HEK293T (cell line): ENCODE data around the gene NIM1K.

Experiments
- CTCF ChIA-PET: fragments of 350-600 bp; formaldehyde crosslinking; extraction: SDS; loops from one replicate; lab custom pipeline; 2021; ENCODE audit warnings: antibody characterized with exemption, inconsistent platforms; lab: Yijun Ruan, JAX
- POLR2A ChIA-PET: fragments of 350-600 bp; formaldehyde crosslinking; extraction: SDS; loops from one replicate; lab custom pipeline; 2020; ENCODE audit warnings: antibody characterized with exemption, inconsistent platforms; lab: Yijun Ruan, JAX
- DNase-seq: peaks from one replicate; pipeline ENCODE4 v3.0.0; 2012; ENCODE audit warnings: mixed read lengths; ENCODE audit errors: extremely low spot score
- ARNT ChIP-seq: fragments of 450-650 bp; IDR thresholded peaks from 2 replicates; pipeline ENCODE4 v1.6.1; 2017; ENCODE audit warnings: mild to moderate bottlenecking
- BHLHE40 ChIP-seq: fragments of 450-650 bp; IDR thresholded peaks from 2 replicates; pipeline ENCODE4 v1.6.1; 2016; ENCODE audit warnings: mild to moderate bottlenecking, moderate library complexity, borderline replicate concordance
- CTBP1 ChIP-seq: fragments of 450-650 bp; IDR thresholded peaks from 2 replicates; pipeline ENCODE4 v1.6.1; 2016; ENCODE audit warnings: borderline replicate concordance
- ELF4 ChIP-seq: fragments of 450-650 bp; IDR thresholded peaks from 2 replicates; pipeline ENCODE4 v1.6.1; 2017; ENCODE audit warnings: antibody characterized with exemption
- FOXA1 ChIP-seq: fragments of 450-650 bp; IDR thresholded peaks from 2 replicates; pipeline ENCODE4 v1.6.1; 2016; ENCODE audit warnings: mild to moderate bottlenecking
- FOXK2 ChIP-seq: fragments of 450-650 bp; IDR thresholded peaks from 2 replicates; pipeline ENCODE4 v1.6.1; 2016; ENCODE audit warnings: mild to moderate bottlenecking
- FOXM1 ChIP-seq: fragments of 450-650 bp; IDR thresholded peaks from 2 replicates; pipeline ENCODE4 v1.6.1; 2017; ENCODE audit warnings: mild to moderate bottlenecking, borderline replicate concordance
- HDGF ChIP-seq: fragments of 450-650 bp; IDR thresholded peaks from 2 replicates; pipeline ENCODE4 v1.6.1; 2017; ENCODE audit warnings: antibody characterized with exemption, borderline replicate concordance
- L3MBTL2 ChIP-seq: fragments of 450-650 bp; conservative IDR thresholded peaks from 2 replicates; pipeline ENCODE4 v1.6.1; 2016; ENCODE audit warnings: mild to moderate bottlenecking
- LEF1 ChIP-seq: fragments of 450-650 bp; IDR thresholded peaks from 2 replicates; pipeline ENCODE4 v1.6.1; 2017; ENCODE audit warnings: mild to moderate bottlenecking, borderline replicate concordance
- NFRKB ChIP-seq: fragments of 450-650 bp; IDR thresholded peaks from 2 replicates; pipeline ENCODE4 v1.6.1; 2016; ENCODE audit warnings: mild to moderate bottlenecking, moderate library complexity
- SP1 ChIP-seq: fragments of 450-650 bp; IDR thresholded peaks from 2 replicates; pipeline ENCODE4 v1.6.1; 2017
- SUZ12 ChIP-seq: fragments of 450-650 bp; IDR thresholded peaks from 2 replicates; pipeline ENCODE4 v1.6.1; 2016; ENCODE audit warnings: mild to moderate bottlenecking
- TARDBP ChIP-seq: fragments of 450-650 bp; IDR thresholded peaks from 2 replicates; pipeline ENCODE4 v1.6.1; 2016
- ZNF384 ChIP-seq: fragments of 450-650 bp; IDR thresholded peaks from 2 replicates; pipeline ENCODE4 v1.6.1; 2016
- TF ChIP-seq, protein P1 (sequence below): fragments of 450-650 bp; IDR thresholded peaks from 2 replicates; pipeline ENCODE4 v1.6.1; 2016

Gene NIM1K

GRCh38 chr5:43207601-43208000 is 15.6 kb downstream of the NIM1K start:
- ChIA-PET POLR2A (interaction anchor here (1.0 kb wide), 1 partner anchor 106 kb away, joined by 3 read pairs; the partner anchor contains the start of gene HMGCS1), CTCF (interaction anchor here (0.6 kb wide), 2 partner anchors 80 to 316 kb away, joined by 3 to 9 read pairs; no protein-coding TSS in a partner anchor)
- no peak for TF ChIP-seq TARDBP
- no peak for TF ChIP-seq FOXA1
- no peak for TF ChIP-seq ZNF384
- TF ChIP-seq HDGF, result no peak
- no peak for TF ChIP-seq NFRKB
- no peak for TF ChIP-seq CTBP1
- no peak for TF ChIP-seq FOXK2
- no peak for TF ChIP-seq ARNT
- TF ChIP-seq SUZ12, result no peak
- no peak for TF ChIP-seq SP1
- TF ChIP-seq, protein P1, sequence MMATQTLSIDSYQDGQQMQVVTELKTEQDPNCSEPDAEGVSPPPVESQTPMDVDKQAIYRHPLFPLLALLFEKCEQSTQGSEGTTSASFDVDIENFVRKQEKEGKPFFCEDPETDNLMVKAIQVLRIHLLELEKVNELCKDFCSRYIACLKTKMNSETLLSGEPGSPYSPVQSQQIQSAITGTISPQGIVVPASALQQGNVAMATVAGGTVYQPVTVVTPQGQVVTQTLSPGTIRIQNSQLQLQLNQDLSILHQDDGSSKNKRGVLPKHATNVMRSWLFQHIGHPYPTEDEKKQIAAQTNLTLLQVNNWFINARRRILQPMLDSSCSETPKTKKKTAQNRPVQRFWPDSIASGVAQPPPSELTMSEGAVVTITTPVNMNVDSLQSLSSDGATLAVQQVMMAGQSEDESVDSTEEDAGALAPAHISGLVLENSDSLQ, result no peak
- TF ChIP-seq LEF1, result no peak
- no peak for TF ChIP-seq L3MBTL2
- no peak for TF ChIP-seq ELF4
- TF ChIP-seq BHLHE40, result no peak
- no peak for TF ChIP-seq FOXM1
- no peak for DNase-seq

- TF ChIP-seq, protein P1, result no peak
- no peak for TF ChIP-seq ELF4
- TF ChIP-seq L3MBTL2, result no peak
- no peak for TF ChIP-seq BHLHE40
- no peak for TF ChIP-seq ARNT
- no peak for TF ChIP-seq CTBP1
- no peak for TF ChIP-seq SUZ12
- no peak for TF ChIP-seq NFRKB
- no peak for TF ChIP-seq HDGF
- TF ChIP-seq FOXM1, result no peak
- POLR2A ChIA-PET, result no interaction called here
- DNase-seq, result no peak
- CTCF ChIA-PET, result no interaction called here
These were observed 16.6 kb downstream of the NIM1K start for GRCh38 chr5:43208658-43209057.

DNA sequence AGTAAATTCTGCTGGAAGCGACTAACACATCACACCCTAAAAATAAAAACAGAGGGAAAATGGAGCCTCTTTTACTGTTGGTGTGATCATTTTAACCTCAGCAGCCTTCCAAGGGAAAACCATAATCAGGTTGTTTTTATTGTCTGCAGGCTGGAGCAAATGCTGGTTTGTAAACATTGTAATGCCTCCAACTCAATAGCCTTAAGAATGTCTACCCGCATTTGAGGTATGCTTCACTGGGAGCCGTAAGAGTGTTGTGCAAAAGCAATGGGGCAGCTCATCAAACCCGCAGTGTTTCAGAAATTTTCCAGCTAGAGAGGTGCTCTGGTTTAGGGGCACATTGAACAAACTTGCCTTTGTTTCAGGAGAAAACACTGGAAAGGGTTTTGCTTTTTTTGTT is 17.0 kb downstream of the NIM1K start:
- TF ChIP-seq CTBP1 (no peak), SUZ12 (no peak), NFRKB (no peak), HDGF (no peak), SP1 (no peak), FOXA1 (no peak), ARNT (no peak), FOXK2 (no peak), ZNF384 (no peak), FOXM1 (no peak), ELF4 (no peak)
- TF ChIP-seq, protein P1, result no peak
- DNase-seq, result no peak
- ChIA-PET CTCF (no interaction called here), POLR2A (no interaction called here)

DNA sequence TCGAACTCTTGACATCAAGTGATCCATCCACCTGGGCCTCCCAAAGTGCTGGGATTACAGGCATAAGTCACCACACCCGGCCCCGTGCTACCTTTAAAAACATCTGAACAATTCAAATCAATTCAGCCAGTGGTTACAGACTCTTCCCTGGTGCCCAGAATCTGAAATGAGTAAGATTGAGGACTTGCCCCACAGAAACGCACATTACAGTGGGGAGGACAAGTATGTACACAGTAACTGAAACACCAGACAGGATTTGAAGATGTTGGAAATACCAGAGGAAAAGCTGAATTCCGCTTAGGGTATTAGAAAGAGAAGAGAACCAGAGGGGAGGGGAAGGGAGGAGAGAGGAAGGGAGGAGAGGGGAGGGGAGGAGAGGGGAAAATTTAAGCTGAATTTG is 17.8 kb downstream of the NIM1K start:
- no peak for TF ChIP-seq LEF1
- TF ChIP-seq ZNF384, result no peak
- no peak for TF ChIP-seq FOXK2
- TF ChIP-seq SUZ12, result no peak
- TF ChIP-seq HDGF, result no peak
- TF ChIP-seq L3MBTL2, result no peak
- TF ChIP-seq, protein P1, result no peak
- no peak for TF ChIP-seq ARNT
- no peak for TF ChIP-seq ELF4
- TF ChIP-seq TARDBP, result no peak
- no peak for TF ChIP-seq CTBP1
- no peak for TF ChIP-seq NFRKB
- no peak for TF ChIP-seq BHLHE40
- TF ChIP-seq SP1, result no peak
- no peak for TF ChIP-seq FOXM1
- TF ChIP-seq FOXA1, result no peak
- ChIA-PET CTCF (no interaction called here), POLR2A (no interaction called here)
- DNase-seq, result no peak

- ChIA-PET POLR2A (interaction anchor here (1.5 kb wide), 1 partner anchor 89 kb away, joined by 3 read pairs; no protein-coding TSS in a partner anchor), CTCF (no interaction called here)
- TF ChIP-seq ZNF384 (no peak), BHLHE40 (no peak), ELF4 (no peak), SUZ12 (no peak), TARDBP (no peak), NFRKB (no peak), FOXA1 (no peak), FOXK2 (no peak), CTBP1 (no peak)
- TF ChIP-seq, protein P1, result no peak
- no peak for DNase-seq
These were observed 18.5 kb downstream of the NIM1K start for GRCh38 chr5:43210570-43210969.
